GM12878 (cell line): Measurements from ENCODE around the gene CNTN4. TPM values are rescaled to one million over a fixed set of nuclear protein-coding genes. Genes with fewer than 3 reads are reported as not detected.

Source experiments
- ATAC-seq: fragments of 200-7000 bp; cut with Tn5 transposase; 3 replicates; pipeline ENCODE4 v1.9.1; 2020; ENCODE audit warnings: mild to moderate bottlenecking, moderate library complexity
- BruUV-seq: library from RNA; stranded (reverse); fragments of 400-500 nt; replicated peaks from 2 replicates; lab custom pipeline; 2021; lab: Mats Ljungman, UMichigan
- CTCF ChIA-PET: fragments of 300-600 bp; sonication (Branson Sonifier 250); formaldehyde crosslinking; extraction: SDS; loops from one replicate; lab custom pipeline; 2021; ENCODE audit warnings: inconsistent platforms; lab: Yijun Ruan, JAX
- POLR2A ChIA-PET: fragments of 350-600 bp; formaldehyde crosslinking; extraction: SDS; loops from one replicate; lab custom pipeline; 2021; ENCODE audit warnings: inconsistent platforms; lab: Charles Lee
- RAD21 ChIA-PET: fragments of 300-600 bp; sonication (Branson Sonifier 250); formaldehyde crosslinking; loops from one replicate; lab custom pipeline; 2023; ENCODE audit warnings: antibody characterized with exemption; ENCODE audit not compliant: unreplicated experiment; lab: Charles Lee
- SMC1A ChIA-PET: fragments of 300-600 bp; sonication (Branson Sonifier 250); formaldehyde crosslinking; loops from one replicate; lab custom pipeline; 2023; ENCODE audit not compliant: unreplicated experiment, uncharacterized antibody; lab: Charles Lee
- DNase-seq: peaks from one replicate; pipeline ENCODE4 v3.0.0-alpha.2; 2011; ENCODE audit warnings: low read depth, low spot score
- FAIRE-seq: peaks from 3 replicates; lab custom pipeline; 2011; peaks lifted over from hg19 to GRCh38; lab: Jason Lieb, UNC
- H2AFZ ChIP-seq: 2 replicates; pipeline ENCODE4 v1.6.0; 2011; ENCODE audit warnings: low read depth, low read length, control low read depth; ENCODE audit not compliant: control insufficient read depth
- H3K27ac ChIP-seq: 2 replicates; pipeline ENCODE4 v1.5.1; 2011; ENCODE audit warnings: control low read depth; ENCODE audit not compliant: control insufficient read depth, insufficient read depth
- H3K27me3 ChIP-seq, 2 experiments: replicated peaks in 1 of 2; 2 replicates each; pipeline versions ENCODE4 v1.6.0 to v1.6.1; 2011; ENCODE audit warnings: low read length in 1 of 2; ENCODE audit not compliant: control insufficient read depth in 2 of 2, insufficient read depth in 2 of 2
- H3K36me3 ChIP-seq, 2 experiments: 2 replicates each; pipeline ENCODE4 v1.5.1; 2011; ENCODE audit warnings: low read length in 1 of 2; ENCODE audit not compliant: control insufficient read depth in 2 of 2, insufficient read depth in 2 of 2
- H3K4me1 ChIP-seq: 2 replicates; pipeline ENCODE4 v1.6.1; 2011; ENCODE audit warnings: mild to moderate bottlenecking, low read length, moderate library complexity, mixed read lengths; ENCODE audit not compliant: control insufficient read depth, insufficient read depth
- H3K4me2 ChIP-seq: 2 replicates; pipeline ENCODE4 v1.6.0; 2011; ENCODE audit warnings: control low read depth; ENCODE audit not compliant: control insufficient read depth, insufficient read depth
- H3K4me3 ChIP-seq: fragments of 200-600 bp; sonication (generic); 2 replicates; pipeline ENCODE4 v1.5.1; 2016
- H3K79me2 ChIP-seq: 2 replicates; pipeline ENCODE4 v1.6.0; 2011; ENCODE audit warnings: low read length; ENCODE audit not compliant: control insufficient read depth, insufficient read depth
- H3K9ac ChIP-seq: 2 replicates; pipeline ENCODE4 v1.8.0; 2011; ENCODE audit warnings: low read length, control low read depth, mixed read lengths; ENCODE audit not compliant: control insufficient read depth, insufficient read depth
- H3K9me3 ChIP-seq: replicated peaks from 3 replicates; pipeline ENCODE4 v1.5.1; 2011; ENCODE audit warnings: mild to moderate bottlenecking, low read length; ENCODE audit not compliant: control insufficient read depth, insufficient read depth
- H4K20me1 ChIP-seq: 2 replicates; pipeline ENCODE4 v1.6.0; 2011; ENCODE audit not compliant: control insufficient read depth, insufficient read depth
- EGR1 ChIP-seq, 2 experiments: IDR thresholded peaks; 1 replicate in 1 of 2; 2 replicates in 1 of 2; pipeline ENCODE4 v1.6.1; 2011 to 2012; ENCODE audit warnings: low read depth in 2 of 2, low read length in 2 of 2, borderline replicate concordance in 1 of 2, mild to moderate bottlenecking in 1 of 2, moderate library complexity in 1 of 2
- EZH2 ChIP-seq: IDR thresholded peaks from 2 replicates; pipeline ENCODE4 v1.6.1; 2012; ENCODE audit warnings: low read depth, mild to moderate bottlenecking, control low read depth, inconsistent platforms, low read length, borderline replicate concordance; ENCODE audit not compliant: control insufficient read depth
- MEF2A ChIP-seq: IDR thresholded peaks from 2 replicates; pipeline ENCODE4 v1.6.1; 2011; ENCODE audit warnings: low read depth, mild to moderate bottlenecking, low read length, moderate library complexity; ENCODE audit not compliant: insufficient read depth
- NFYB ChIP-seq: IDR thresholded peaks from 2 replicates; pipeline ENCODE4 v1.6.1; 2011; ENCODE audit warnings: low read depth, mild to moderate bottlenecking, low read length, improper control_type of control experiment, moderate library complexity; ENCODE audit not compliant: insufficient read depth
- PAX5 ChIP-seq: IDR thresholded peaks from 2 replicates; pipeline ENCODE4 v1.6.1; 2011; ENCODE audit warnings: low read depth, low read length, borderline replicate concordance
- WRNIP1 ChIP-seq: IDR thresholded peaks from 2 replicates; pipeline ENCODE4 v1.6.1; 2011; ENCODE audit warnings: low read depth, low read length, improper control_type of control experiment, borderline replicate concordance
- WGBS: methylation state at CpG from one replicate; pipeline ENCODE4 v1.1.6; 2016; ENCODE audit warnings: low lambda C conversion rate; ENCODE audit not compliant: insufficient replicate concordance, insufficient coverage; ENCODE audit errors: missing lambda C conversion rate; 5-methylcytosine and 5-hydroxymethylcytosine counted together
- in situ Hi-C: fragments of 300-500 bp; cut with MboI; formaldehyde crosslinking; loops from 9 replicates; pipeline ENCODE4 v1.14.3; 2018; ENCODE audit warnings: mixed read lengths
- intact Hi-C: fragments of 100-400 bp; cut with micrococcal nuclease; formaldehyde crosslinking; loops from one replicate; pipeline ENCODE4 v1.14.2; 2022; ENCODE audit not compliant: unreplicated experiment
- polyA plus RNA-seq, 11 experiments: library from polyadenylated mRNA; depleted of rRNA in 4 of 11; unstranded in 6 of 11; stranded (reverse) in 5 of 11; fragments of >200 nt; fragmentation: Nextera tagmentation in 4 of 11; fragmentation: Illumina TruSeq in 1 of 11; extraction: Ambion mirVana in 4 of 11; extraction: Trizol in 1 of 11; gene quantifications; 1 replicate in 1 of 11; 2 replicates in 10 of 11; pipeline versions ENCODE4 v1.2.1 to v1.2.3, GENCODE V29; 2011 to 2016; ENCODE audit warnings: inconsistent platforms in 2 of 11, missing spikeins in 2 of 11, low read depth in 1 of 11
- total RNA-seq, 4 experiments: library from RNA; depleted of rRNA in 3 of 4; stranded (reverse); fragments of >200 nt in 3 of 4; fragmentation: Illumina TruSeq in 1 of 4; extraction: Trizol in 1 of 4; gene quantifications; 2 replicates each; pipeline versions ENCODE4 v1.2.1 to v1.2.3, GENCODE V29; 2013 to 2021
- TF ChIP-seq, protein P1 (sequence below): fragments of 450-650 bp; IDR thresholded peaks from 2 replicates; pipeline ENCODE4 v1.6.1; 2017; ENCODE audit warnings: borderline replicate concordance
- TF ChIP-seq, protein P2 (sequence below): IDR thresholded peaks from 2 replicates; pipeline ENCODE4 v1.6.1; 2012; ENCODE audit warnings: low read depth, low read length, improper control_type of control experiment

Gene CNTN4
- total and polyA plus RNA-seq, 10 of the 15 experiments (the other 5 are each of a cell fraction or from before 2014, with no cell fraction given) = 0.05 to 0.43 (median 0.15) TPM; not detected in 1

DNA sequence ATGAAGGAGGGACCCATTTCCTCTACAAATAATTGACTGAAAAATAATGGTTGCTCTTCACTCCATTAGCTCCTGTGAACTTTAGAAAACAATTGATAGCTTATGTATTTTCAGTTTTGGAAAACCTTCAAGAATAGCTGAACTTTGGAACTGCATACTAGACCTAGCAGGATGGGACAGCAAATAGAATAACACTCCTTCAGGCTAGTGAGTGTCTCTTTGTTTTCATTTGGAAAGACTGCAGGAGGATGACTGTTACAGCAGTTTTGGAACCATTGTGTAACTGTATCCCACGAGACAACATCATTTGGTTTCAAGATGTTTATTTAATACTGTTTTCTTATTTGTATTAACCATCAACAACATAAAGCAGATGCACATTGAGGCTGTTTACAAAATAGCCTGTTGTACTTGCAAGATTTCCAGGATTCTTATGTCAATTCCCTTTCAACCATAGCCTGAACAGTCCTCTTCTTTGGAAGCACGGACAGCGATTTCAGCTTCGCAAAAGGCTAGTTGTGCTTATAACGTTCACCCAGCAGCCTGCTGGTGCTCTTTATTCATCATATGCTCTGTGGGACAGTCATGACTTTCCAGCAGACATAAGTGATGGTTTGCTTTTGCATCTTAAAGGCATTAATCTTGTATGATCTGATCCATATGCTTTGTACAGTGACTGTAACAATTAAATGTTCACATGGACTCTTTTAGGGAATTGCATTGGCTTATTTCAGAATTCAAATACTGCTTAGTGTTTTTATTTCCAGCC is 676.0 kb downstream of the CNTN4 start:
- SMC1A ChIA-PET = interaction anchor here (0.9 kb wide), 1 partner anchor 66 kb away, joined by 4 read pairs; no protein-coding TSS in a partner anchor
- Histone ChIP-seq H3K36me3 (no peaks in the 10 kb centered on the region), H3K27me3 (peaks cover 0 to 2% of the 10 kb centered on the region in 2 experiments; a peak in 1 of 4 replicates), H4K20me1 (no peaks in the 10 kb centered on the region), H3K9ac (no peak overlapping the region), H3K27ac (no peak overlapping the region), H3K4me1 (no peaks in the 10 kb centered on the region), H3K79me2 (no peaks in the 10 kb centered on the region), H3K9me3 (no peaks in the 10 kb centered on the region; the same call in 2 of the 3 replicates), H3K4me3 (no peak overlapping the region), H3K4me2 (no peak overlapping the region), H2AFZ (no peak overlapping the region)
- CTCF ChIA-PET = interaction anchor here (1.2 kb wide), 1 partner anchor 10 kb away, joined by 3 read pairs; no protein-coding TSS in a partner anchor
- POLR2A ChIA-PET = no interaction called here
- intact Hi-C loops = no loop called here
- no peak for DNase-seq
- TF ChIP-seq, protein P1, sequence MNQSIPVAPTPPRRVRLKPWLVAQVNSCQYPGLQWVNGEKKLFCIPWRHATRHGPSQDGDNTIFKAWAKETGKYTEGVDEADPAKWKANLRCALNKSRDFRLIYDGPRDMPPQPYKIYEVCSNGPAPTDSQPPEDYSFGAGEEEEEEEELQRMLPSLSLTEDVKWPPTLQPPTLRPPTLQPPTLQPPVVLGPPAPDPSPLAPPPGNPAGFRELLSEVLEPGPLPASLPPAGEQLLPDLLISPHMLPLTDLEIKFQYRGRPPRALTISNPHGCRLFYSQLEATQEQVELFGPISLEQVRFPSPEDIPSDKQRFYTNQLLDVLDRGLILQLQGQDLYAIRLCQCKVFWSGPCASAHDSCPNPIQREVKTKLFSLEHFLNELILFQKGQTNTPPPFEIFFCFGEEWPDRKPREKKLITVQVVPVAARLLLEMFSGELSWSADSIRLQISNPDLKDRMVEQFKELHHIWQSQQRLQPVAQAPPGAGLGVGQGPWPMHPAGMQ = no peak
- ATAC-seq = no peak
- in situ Hi-C loops = no loop called here
- BruUV-seq = no TSS peak
- RAD21 ChIA-PET = no interaction called here
- FAIRE-seq = no peak
- 50% methylated on average over 5 of the region's 5 CpGs for WGBS

DNA sequence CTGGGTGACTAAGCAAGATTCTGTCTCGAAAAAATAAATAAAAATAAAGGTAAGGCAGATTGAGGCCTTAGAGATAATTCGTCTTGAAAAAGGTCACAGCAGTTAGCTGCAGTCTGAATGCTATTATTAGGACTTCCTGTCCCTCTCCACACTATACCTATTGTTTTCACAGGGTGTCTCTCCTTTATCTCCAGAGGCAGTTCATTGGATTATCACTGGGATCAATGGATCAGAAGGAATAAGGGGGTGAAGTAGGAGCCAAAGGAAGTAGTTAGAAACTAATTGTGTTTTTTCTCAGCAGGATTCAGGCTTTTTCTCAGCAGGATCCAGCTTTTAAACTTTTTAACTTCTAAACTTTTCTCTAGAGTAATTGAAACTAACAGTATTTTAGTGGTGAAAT is 684.6 kb downstream of the CNTN4 start:
- intact Hi-C loops = no loop called here
- ChIA-PET SMC1A (no interaction called here), CTCF (interaction anchor here (1.5 kb wide), 1 partner anchor 16 kb away, joined by 3 read pairs; no protein-coding TSS in a partner anchor), POLR2A (no interaction called here), RAD21 (no interaction called here)
- Histone ChIP-seq H3K27ac (no peak overlapping the region), H3K9me3 (no peaks in the 10 kb centered on the region), H3K4me3 (no peak overlapping the region), H3K27me3 (no peaks in the 10 kb centered on the region), H3K9ac (no peak overlapping the region), H3K4me2 (no peak overlapping the region), H3K4me1 (no peaks in the 10 kb centered on the region), H3K79me2 (no peaks in the 10 kb centered on the region), H4K20me1 (no peaks in the 10 kb centered on the region), H3K36me3 (no peaks in the 10 kb centered on the region), H2AFZ (peak overlapping the region; percentile 41; the same call in 1 of the 2 replicates)
- in situ Hi-C loops = no loop called here
- no peak for FAIRE-seq
- no peak for ATAC-seq
- TF ChIP-seq NFYB (no peak), EZH2 (no peak), MEF2A (no peak), WRNIP1 (no peak), PAX5 (no peak), EGR1 (IDR thresholded peaks at IDR 0.05; ENCODE audit: borderline replicate concordance in 1 of 2, low read depth in 2 of 2, low read length in 2 of 2) (no peak)
- TF ChIP-seq, protein P2, sequence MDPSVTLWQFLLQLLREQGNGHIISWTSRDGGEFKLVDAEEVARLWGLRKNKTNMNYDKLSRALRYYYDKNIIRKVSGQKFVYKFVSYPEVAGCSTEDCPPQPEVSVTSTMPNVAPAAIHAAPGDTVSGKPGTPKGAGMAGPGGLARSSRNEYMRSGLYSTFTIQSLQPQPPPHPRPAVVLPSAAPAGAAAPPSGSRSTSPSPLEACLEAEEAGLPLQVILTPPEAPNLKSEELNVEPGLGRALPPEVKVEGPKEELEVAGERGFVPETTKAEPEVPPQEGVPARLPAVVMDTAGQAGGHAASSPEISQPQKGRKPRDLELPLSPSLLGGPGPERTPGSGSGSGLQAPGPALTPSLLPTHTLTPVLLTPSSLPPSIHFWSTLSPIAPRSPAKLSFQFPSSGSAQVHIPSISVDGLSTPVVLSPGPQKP = no peak
- no peak for DNase-seq
- BruUV-seq = no TSS peak
- WGBS = 0% methylated on average over 2 of the region's 2 CpGs
